T1000 (cell line): ENCODE results near the gene CREG1.
"Not testable (repeated sequence)": the region's sequence is repeated elsewhere in the genome, so short reads cannot be mapped to it uniquely, and the experiment has no call there.

Experiments
- DNase-seq: peaks from one replicate; lab custom pipeline; 2025; ENCODE audit warnings: mixed read lengths; lab: John Stamatoyannopoulos, UW

The CREG1 gene

DNA sequence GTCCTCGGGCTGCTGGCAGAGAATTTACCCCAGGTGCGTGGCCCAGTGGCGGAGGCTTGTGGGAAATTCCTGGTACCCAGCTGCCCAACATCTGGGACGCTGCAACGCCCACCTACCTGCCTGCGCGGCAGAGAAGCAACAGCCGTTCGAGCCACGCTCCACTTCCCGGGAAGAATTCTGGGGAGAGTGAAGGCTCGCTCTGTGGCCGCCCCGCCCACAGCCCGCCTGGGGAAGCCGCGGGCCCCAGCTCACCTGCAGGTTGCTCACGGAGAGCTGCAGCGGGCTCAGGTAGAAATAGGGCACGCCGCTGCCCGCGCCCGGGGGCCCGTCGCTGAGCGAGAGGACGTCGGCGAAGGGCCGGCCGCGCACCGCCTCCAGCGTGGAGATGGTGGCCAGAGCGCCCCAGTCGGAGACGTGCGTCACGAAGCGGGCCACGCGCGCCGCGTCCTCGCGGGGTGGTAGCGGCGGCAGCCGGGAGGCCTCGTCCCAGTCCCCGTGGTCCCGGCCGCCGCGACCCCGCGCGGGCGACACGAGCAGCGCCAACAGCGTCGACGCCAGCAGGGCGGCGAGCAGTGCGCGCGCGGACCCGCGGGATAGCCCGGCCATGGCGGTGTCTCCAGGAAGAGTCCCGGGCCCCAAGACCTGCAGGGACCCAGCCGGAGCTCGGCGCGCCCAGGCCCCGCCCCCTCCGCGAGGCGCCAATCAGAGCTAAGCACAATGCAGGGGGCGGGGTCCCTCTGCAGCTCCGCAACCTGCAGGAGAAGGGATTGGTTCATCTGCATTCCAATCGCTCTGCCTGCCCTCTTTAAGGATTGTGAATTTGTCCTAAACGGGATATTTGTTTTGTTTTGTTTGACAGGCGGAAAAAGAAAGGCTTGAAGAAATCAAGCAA is at the start of gene CREG1:
Gene CREG1, minus strand, starts transcription at position 627 of the 892 bp plus-strand sequence.
- peak; percentile 80 for DNase-seq

DNA sequence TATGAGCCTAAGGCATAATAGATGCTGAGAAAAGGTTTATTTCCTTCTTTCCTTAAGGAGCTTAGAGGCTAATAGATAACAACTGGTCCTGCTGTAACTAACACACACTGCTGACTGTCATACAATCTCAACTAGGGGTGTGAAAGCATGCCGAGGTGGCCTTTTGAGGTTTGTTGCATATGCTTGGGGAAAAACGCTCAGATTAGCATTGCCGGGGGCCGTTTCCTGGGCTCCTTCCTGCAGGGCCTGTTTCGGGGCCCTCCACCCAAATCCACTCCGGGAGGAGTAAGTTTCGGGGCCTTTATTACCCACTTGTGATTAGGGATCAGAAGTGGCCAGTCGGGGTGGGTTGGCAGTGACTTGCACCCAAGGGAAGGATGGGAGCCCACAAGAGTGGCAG is 49.3 kb upstream of the CREG1 start:
- no peak for DNase-seq

DNA sequence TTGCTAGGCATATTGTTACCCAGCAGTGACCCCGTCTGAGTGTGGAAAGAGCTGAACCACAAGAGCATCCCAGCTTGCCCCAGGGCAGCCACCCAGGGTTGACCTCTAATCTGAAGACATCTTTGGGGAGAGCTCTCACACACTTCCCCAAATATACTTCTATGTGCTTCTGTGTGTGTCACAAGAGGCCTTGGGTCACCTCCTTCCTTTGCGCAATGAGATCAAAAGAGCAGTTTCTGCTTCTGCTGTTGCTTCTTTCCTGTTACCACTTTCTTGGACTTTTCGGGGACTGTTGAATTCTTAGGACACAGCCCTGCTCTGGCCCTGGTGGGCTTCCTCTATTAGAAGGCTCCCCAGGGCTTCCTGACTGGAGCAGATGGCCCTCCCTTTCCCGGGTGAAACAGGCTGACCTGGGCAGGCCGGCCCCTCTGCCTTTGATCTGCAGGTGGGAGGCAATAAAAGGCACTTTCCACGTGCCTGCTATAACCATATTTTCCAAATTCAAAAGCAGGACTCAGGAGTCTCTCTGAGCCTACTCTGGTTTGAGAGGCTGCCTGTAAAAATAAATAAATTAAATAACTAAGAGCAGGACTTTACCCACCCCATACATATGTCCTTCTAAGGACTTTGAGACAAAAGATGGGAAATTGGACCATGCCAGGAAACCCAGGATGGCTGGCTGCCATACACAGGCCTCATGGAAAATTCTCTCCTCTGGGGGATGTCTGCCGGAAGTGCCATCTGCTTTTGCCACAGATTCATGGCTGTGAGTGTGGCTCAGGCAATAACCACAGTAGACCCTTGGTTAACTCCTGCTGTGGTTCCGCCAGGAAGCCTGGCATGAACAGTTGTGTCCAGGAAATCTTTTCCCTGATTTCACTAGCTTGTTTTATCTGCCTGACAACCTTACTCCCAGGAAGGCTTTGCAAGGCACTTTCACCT is 48.2 kb upstream of the CREG1 start:
- DNase-seq: no peak

DNA sequence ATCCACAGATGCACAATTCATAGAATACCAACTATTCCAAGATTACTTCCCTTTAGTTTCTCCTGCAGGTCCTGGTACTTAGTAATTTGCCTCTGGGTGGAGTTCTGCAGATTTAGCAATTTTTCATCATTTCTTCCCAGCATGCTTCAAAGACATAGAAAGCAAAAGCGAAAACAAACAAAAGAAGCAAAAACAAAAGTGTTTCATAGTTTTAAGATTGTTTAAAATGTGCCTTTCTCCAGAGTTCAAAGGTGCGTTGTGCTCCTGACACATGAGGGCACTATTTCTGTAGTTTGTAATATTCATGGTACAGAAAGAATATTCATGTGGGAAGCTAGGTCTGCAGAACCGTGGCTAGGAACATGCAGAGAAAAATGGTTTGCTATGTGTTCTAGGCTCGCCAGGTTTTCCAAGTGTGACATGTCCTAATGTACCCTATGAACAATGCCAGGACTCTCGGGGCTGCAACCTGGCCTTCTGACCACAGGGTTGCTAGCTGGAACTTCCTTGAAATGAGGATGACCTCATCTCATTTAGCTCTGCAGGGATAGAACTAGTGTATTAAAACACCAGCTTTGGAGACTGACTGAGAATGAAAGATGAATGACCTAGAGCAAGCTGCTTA is 46.5 kb upstream of the CREG1 start:
- DNase-seq: no peak

DNA sequence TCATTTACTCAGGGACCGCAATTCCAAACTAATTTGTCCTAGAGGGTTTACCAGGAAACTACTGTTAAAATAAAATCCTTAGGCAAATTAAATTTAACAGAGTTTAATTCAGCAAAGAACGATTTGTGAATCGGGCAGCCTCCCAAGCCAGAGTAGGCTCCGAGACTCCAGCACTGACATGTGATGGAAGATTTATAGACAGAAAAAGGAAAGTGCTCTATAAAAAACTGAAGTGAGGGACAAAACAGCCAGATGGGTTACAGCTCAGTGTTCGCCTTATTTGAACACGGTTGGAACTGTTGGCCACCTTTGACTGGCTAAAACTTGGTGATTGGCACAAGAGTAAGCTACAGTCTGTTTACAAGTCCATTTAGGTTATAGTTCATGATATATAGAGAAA is 41.3 kb upstream of the CREG1 start:
- no peak for DNase-seq

DNA sequence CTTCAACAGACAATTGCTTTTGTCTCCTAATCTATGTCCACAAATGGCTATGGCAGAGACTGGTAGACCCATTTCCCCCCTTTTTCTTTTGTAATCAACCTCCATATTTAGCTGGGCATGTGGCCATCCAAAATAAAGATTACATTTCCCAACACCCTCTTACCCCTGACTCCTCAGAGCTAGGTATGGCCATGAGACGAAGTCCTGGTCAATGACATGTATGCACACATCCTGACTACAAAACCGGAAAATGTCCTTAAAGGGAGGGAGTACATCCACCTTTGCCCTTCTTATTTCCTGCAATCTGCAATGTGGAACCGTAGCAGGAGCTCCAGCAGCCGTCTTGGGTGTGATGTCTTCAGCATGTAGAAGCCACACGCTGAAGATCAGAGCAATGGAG is 40.3 kb upstream of the CREG1 start:
- no peak for DNase-seq

DNA sequence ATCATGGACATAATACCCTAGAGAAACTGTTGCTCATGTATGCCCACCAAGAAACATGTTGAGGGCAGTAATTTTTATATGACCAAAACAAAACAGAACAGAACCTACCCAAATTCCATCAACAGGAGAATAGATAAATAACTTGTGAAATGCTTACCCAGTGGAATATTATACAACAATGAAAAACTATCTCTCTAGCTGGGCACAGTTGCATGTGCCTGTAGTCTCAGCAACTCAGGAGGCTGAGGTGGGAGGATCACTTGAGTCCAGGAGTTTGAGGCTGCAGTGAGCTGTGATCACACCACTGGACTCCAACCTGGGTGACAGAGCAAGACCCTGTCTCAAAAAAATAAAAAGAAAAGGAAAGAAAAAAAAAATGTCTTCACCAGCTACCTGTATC is 38.9 kb upstream of the CREG1 start:
- no peak for DNase-seq

DNA sequence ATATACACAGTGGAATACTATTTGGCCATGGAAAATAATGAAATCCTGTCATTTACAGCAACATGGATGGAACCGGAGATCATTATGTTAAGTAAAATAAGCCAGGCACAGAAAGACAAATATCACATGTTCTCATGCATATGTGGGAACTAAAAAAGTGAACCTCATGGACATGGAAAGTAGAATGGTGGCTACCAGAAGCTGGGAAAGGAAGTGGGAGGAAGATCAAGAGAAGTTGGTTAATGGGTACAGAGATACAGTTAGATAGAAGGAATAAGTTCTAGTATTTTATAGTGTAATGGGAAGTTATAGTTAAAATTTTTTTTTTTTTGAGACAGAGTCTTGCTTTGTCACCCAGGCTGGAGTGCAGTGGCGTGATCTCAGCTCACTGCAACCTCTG is 34.8 kb upstream of the CREG1 start:
- DNase-seq: no peak

DNA sequence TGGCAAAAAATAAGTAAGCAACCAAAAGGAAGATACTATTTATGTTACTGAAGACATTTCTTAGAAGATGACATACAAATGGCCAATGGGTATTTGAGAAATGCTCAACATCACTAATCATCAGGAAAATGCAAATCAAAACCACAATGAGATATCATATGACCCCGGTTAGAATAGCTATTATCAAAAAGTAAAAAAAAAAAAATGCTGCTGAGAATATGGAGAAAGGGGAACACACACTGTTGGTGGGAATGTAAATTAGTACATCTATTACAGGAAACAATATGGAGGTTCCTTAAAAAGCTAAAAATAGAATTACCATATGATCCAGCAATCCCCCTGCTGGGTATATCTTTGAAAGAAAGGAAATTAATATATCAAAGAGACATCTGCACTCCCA is 34.3 kb upstream of the CREG1 start:
- no peak for DNase-seq

DNA sequence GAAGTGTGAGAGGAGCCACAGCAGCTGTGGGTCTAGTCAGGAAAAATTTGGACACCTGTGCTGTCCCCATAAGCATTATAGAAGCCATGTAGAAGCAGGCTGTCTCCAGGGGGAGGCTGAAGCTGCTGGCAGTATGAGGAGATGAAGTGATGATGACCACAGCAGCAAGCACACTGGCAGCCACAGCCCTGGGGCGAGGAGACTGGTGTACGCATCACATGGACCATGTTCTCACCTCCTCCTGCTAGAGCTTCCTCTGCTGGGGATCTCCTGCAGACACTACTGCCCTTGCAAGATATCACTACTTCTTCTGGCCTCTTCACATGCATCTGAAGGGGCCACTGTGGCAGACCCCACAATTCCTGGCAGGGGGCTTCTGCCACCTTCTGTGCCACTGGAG is 33.8 kb upstream of the CREG1 start:
- DNase-seq: no peak

DNA sequence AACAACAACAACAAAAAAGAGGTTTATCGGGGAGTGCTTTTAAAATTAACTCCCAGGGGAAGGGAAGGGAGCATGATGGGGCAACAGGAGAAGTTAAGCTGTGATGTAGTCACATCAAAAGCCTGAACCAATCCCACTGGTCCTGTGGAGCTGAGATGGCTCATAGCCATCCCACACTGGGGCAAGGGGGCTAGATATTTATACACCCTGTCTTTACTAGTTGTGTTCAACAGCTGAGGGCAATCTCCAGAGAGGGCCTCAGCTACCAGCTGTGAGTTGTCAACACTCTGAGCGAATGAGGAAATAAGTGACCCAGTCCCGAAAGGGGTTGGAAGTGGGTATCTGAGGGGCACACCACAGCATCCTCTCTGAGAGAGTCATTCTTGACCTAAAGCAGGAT is 31.0 kb upstream of the CREG1 start:
- no peak for DNase-seq

DNA sequence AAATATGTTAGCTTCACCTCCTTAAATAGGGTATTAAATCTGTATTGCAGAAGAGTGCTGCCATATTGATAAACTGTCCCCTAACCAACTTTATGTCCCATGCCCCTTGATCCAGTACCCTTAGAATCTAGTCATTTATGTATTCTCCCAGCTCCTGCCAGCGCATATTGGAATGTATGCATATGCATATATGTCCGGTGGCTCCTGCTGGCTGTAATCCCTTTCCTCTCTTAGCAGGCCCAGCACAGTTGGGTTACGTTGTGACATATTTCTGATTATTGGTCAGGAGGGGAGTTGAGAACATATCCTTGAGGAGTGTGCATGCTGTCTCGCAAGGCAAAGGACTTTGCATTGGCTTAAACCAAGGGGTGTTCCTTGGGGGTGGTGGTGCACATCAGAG is 29.2 kb upstream of the CREG1 start:
- no peak for DNase-seq

DNA sequence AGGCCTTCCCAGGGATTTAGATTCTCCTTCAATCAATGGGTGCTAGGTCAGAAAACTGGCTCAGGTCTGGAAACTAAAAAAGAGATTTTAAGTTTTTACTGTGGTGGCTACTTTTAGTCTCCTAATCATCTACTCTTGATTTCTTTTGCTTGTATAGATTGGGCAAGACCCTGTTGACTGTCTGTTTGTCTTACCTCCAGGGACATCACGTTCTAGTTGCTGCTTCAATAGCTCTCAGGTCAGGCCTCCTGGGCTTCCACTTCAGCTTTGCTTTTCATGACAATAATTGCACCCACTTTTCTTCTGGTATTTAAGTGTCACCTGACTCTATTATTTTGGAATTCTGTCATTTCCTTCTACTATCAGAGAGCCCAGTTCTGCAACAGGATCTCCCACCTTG is 28.5 kb upstream of the CREG1 start:
- no peak for DNase-seq

DNA sequence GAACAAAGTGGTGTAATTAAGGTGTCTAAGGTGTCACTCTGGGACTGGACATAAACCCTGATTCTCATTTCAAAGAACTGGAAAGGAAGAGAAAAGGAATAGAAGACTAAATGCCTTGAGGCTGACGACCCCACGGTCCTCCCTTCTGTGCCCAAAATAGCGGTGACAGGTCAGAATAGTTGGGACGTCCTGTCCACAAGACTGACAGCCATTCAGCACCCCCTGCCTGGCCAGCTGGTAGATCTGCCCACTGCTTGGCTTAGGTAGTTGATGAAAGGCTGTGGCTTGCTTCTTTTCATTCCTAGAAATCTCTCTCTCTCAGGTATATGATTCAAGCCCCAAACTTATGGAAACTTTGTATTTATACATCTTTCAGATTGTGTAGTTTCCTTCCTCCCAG is 26.4 kb upstream of the CREG1 start:
- no peak for DNase-seq

DNA sequence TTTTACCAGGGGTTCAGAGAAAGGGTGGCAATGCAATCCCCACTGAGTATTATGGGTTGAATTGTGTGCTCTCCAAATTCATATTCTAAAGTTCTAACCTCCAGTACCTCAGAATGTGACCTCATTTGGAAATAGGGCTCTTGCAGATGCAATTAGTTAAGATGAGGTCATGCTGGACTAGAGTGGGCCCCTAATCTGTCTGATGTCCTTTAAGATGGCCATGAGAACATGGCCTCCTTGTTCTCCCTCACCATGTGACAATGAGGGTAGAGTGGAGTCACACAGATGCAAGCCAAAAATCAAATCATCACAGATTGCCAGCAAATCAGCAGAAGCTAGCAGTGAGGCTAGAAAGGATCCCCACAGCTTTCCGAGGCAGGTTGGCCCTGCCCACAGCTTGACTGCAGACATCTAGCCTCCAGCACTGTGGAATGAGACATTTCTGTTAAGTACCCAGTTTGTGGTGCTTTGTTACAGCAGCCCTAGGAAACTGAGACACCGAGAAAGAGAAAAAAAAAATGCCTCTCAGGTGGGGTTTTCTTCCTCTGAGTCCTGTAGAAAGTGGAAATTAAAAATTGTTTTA is 25.5 kb upstream of the CREG1 start:
- DNase-seq: no peak

DNA sequence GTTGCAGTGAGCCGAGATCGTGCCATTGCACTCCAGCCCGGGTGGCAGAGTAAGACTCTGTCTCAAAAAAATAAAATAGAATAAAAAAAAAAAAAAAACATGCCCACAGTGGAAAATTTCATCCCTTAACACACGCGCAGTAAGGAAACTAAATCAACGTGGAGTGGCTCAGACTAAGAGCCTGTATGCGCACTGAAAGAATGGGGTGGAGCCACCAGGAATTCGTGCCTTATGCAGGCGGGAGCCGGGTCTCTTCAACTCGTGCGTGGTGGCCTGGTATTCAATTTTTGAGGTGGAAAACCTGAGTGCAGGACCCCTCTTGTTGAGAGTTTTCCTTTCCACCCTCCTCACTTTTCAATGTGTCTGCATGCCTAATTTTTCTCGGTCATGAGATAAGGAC is 22.1 kb upstream of the CREG1 start:
- DNase-seq: no peak

DNA sequence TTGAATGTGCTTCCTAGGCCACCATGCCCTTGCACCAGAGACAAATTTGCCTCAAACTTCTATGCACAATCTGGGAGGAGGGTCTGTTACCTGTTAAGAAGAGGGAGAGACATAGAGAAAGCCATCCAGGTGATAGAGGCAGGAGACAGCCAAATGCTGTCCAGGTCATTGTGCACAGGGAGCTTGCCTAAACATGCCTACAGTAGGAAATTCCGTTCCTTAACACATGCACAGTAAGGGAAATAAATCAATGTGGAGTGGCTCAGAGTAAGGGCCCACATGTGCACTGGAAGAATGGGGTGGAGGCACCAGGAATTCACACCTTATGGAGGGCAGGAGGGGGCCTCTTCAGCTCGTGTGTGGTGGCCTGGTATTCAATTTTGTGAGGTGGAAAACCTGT is 19.5 kb upstream of the CREG1 start:
- DNase-seq: no peak

DNA sequence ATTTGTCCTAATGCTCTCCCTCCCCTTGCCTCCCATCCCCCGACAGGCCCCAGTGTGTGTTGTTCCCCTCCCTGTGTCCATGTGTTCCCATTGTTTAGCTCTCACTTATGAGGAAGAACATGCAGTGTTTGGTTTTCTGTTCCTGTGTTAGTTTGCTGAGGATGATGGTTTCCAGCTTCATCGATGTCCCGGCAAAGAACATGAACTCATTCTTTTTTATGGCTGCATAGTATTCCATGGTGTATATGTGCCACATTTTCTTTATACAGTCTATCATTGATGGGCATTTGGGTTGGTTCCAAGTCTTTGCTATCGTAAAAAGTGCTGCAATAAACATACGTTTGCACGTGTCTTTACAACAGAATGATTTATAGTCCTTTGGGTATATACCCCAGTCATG is 17.1 kb upstream of the CREG1 start:
- not testable (repeated sequence) for DNase-seq

DNA sequence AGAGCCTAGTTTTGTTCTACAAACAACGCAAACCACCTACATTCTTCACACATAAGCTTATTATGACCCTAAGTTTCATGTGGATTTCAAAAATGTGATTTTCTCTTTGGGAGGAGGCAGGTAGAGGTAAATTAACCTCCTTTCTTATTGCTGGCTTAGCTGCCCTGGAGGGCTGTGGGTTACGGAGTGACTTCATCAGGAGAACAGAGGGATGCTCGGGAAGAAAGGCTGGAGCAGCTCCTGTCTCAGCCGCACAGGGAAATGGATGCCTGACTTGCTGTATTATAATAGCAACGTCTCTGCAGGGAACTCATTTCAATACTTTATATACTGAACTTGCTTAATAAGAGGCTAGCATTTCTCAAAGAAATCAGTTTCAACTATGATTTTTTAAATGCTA is 14.1 kb upstream of the CREG1 start:
- no peak for DNase-seq

DNA sequence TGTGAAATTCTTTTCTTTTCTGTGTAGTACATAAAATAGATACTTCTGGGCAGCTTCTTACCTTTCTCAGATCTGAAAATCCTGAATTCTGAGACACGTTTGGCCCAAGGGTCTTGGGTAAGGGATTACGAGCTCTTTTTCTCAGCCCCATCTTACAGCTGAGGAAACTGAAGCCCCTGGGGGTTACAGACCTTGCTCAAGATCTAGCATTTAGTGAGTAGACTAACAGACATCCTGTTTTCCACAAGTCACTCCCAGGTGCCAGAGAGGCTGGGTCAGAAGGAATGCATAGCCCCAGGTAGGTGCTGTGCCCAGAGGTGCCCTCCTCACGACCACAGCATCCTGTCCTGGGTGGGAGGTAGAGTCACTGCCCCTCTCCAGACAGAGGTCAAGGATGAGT is 13.2 kb upstream of the CREG1 start:
- no peak for DNase-seq

DNA sequence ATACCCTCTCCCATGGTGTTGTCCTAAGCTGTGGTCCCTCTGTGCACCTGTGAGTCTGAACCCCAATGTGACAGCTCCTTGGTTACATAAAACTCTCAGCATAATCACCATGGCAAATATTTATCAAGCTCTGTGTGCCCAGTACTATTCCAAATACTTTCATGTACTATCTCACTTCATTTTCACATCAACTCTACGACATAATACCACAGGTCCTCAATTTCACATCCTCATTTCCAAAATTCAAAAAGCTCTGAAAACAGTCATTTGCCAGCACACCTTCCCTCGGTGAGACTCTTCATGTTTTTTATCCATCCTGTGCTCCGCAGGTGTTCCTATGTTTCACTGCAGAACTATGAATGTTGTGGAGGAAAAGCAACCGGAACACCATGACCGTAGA is 12.4 kb upstream of the CREG1 start:
- DNase-seq: no peak

DNA sequence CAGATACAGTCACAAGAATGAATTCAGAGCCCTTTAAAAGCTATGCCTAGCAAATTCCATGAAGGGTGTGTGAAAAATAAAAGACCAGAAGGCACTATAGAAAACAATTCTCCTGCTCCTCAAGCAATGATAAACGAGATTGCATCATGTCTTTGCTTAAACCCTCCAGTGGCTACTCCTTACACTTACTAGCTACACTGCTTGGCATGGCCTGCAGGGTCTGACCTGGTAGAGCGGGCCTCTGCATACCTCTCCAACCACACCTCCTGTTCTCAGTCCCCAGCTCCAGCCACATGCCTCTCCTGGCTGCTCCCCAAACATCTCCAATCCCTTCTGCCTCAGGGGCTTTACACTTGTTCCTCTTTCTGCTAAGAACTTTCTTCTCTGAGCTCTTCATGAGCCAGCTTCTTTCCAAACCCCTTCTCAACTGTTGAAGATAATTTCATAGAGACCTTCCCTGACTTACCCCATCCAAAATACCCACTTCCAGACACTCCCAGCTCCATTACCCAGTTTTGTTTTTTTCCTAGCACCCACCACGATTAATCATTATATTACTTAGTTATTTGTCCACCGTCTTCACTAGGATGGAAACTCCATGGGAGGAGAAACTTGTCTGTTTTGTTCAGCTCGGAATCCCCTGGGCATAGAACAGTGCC is 11.2 kb upstream of the CREG1 start:
- no peak for DNase-seq
